ENCODE measurements around the gene PNPLA6. TPM values are rescaled to one million over a fixed set of nuclear protein-coding genes. Genes with fewer than 3 reads are reported as not detected.

Gene PNPLA6
- total and polyA plus RNA-seq, 10 of the 15 experiments (the other 5 are each of a cell fraction or from before 2014, with no cell fraction given), result 0.95 to 105 (median 40.0) TPM

- TF ChIP-seq, protein P1, sequence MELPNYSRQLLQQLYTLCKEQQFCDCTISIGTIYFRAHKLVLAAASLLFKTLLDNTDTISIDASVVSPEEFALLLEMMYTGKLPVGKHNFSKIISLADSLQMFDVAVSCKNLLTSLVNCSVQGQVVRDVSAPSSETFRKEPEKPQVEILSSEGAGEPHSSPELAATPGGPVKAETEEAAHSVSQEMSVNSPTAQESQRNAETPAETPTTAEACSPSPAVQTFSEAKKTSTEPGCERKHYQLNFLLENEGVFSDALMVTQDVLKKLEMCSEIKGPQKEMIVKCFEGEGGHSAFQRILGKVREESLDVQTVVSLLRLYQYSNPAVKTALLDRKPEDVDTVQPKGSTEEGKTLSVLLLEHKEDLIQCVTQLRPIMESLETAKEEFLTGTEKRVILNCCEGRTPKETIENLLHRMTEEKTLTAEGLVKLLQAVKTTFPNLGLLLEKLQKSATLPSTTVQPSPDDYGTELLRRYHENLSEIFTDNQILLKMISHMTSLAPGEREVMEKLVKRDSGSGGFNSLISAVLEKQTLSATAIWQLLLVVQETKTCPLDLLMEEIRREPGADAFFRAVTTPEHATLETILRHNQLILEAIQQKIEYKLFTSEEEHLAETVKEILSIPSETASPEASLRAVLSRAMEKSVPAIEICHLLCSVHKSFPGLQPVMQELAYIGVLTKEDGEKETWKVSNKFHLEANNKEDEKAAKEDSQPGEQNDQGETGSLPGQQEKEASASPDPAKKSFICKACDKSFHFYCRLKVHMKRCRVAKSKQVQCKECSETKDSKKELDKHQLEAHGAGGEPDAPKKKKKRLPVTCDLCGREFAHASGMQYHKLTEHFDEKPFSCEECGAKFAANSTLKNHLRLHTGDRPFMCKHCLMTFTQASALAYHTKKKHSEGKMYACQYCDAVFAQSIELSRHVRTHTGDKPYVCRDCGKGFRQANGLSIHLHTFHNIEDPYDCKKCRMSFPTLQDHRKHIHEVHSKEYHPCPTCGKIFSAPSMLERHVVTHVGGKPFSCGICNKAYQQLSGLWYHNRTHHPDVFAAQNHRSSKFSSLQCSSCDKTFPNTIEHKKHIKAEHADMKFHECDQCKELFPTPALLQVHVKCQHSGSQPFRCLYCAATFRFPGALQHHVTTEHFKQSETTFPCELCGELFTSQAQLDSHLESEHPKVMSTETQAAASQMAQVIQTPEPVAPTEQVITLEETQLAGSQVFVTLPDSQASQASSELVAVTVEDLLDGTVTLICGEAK (IDR thresholded peaks at IDR 0.05; ENCODE audit: borderline replicate concordance), result no peak
- TF ChIP-seq, protein P2, sequence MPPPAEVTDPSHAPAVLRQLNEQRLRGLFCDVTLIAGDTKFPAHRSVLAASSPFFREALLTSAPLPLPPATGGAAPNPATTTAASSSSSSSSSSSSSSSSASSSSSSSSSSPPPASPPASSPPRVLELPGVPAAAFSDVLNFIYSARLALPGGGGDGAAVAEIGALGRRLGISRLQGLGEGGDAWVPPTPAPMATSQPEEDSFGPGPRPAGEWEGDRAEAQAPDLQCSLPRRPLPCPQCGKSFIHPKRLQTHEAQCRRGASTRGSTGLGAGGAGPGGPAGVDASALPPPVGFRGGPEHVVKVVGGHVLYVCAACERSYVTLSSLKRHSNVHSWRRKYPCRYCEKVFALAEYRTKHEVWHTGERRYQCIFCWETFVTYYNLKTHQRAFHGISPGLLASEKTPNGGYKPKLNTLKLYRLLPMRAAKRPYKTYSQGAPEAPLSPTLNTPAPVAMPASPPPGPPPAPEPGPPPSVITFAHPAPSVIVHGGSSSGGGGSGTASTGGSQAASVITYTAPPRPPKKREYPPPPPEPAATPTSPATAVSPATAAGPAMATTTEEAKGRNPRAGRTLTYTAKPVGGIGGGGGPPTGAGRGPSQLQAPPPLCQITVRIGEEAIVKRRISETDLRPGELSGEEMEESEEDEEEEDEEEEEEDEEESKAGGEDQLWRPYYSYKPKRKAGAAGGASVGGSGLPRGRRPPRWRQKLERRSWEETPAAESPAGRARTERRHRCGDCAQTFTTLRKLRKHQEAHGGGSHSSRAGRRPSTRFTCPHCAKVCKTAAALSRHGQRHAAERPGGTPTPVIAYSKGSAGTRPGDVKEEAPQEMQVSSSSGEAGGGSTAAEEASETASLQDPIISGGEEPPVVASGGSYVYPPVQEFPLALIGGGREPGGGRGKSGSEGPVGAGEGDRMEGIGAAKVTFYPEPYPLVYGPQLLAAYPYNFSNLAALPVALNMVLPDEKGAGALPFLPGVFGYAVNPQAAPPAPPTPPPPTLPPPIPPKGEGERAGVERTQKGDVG (CRISPR knock-in tag; IDR thresholded peaks at IDR 0.05), result no peak
- no peak for TF ChIP-seq DPF2 (IDR thresholded peaks at IDR 0.05)
- no peak for TF ChIP-seq KDM1A (IDR thresholded peaks at IDR 0.05; ENCODE audit: borderline replicate concordance)
- no peak for TF ChIP-seq NFYA (IDR thresholded peaks at IDR 0.05; ENCODE audit: borderline replicate concordance, low read depth, low read length)
- TF ChIP-seq, protein P3, sequence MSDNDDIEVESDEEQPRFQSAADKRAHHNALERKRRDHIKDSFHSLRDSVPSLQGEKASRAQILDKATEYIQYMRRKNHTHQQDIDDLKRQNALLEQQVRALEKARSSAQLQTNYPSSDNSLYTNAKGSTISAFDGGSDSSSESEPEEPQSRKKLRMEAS (IDR thresholded peaks at IDR 0.05; ENCODE audit: low read depth, low read length), result no peak
- TF ChIP-seq SMC3 (IDR thresholded peaks at IDR 0.05; ENCODE audit: borderline replicate concordance, low read length), result no peak
- TF ChIP-seq BCL3 (IDR thresholded peaks at IDR 0.05; ENCODE audit: borderline replicate concordance, insufficient read depth, low read depth, low read length, poor library complexity, severe bottlenecking), result no peak
- TF ChIP-seq SMAD1 (IDR thresholded peaks at IDR 0.05; ENCODE audit: low read depth, partially characterized antibody), result no peak
- TF ChIP-seq GABPA (IDR thresholded peaks at IDR 0.05; ENCODE audit: low read depth), result no peak
- TF ChIP-seq RAD51 (IDR thresholded peaks at IDR 0.05), result no peak
- no peak for TF ChIP-seq FOS (IDR thresholded peaks at IDR 0.05; ENCODE audit: borderline replicate concordance, extremely low read depth, insufficient read length)
- TF ChIP-seq, protein P4, sequence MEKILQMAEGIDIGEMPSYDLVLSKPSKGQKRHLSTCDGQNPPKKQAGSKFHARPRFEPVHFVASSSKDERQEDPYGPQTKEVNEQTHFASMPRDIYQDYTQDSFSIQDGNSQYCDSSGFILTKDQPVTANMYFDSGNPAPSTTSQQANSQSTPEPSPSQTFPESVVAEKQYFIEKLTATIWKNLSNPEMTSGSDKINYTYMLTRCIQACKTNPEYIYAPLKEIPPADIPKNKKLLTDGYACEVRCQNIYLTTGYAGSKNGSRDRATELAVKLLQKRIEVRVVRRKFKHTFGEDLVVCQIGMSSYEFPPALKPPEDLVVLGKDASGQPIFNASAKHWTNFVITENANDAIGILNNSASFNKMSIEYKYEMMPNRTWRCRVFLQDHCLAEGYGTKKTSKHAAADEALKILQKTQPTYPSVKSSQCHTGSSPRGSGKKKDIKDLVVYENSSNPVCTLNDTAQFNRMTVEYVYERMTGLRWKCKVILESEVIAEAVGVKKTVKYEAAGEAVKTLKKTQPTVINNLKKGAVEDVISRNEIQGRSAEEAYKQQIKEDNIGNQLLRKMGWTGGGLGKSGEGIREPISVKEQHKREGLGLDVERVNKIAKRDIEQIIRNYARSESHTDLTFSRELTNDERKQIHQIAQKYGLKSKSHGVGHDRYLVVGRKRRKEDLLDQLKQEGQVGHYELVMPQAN (conservative IDR thresholded peaks at IDR 0.05), result no peak
Observed at GRCh38 chr19:7589822-7590221, 54.3 kb downstream of the PNPLA6 start (continued).

All from GM12878 (cell line).